Keratinocyte (primary cell): ENCODE measurements around the gene GUCA2A. TPM values are rescaled to one million over a fixed set of nuclear protein-coding genes. Genes with fewer than 3 reads are reported as not detected.

ENCODE experiments used
- DNase-seq: peaks from one replicate; pipeline ENCODE4 v3.0.0-alpha.2; 2011; ENCODE audit warnings: low read depth, missing footprints, low spot score
- FAIRE-seq: peaks from 2 replicates; lab custom pipeline; 2011; peaks lifted over from hg19 to GRCh38; lab: Jason Lieb, UNC
- H2AFZ ChIP-seq: 2 replicates; pipeline ENCODE4 v1.6.0; 2012; ENCODE audit warnings: low read length, control low read depth, inconsistent platforms; ENCODE audit not compliant: control insufficient read depth
- H3K27ac ChIP-seq: 2 replicates; pipeline ENCODE4 v1.5.1; 2011; ENCODE audit warnings: low read length; ENCODE audit not compliant: control insufficient read depth, insufficient read depth
- H3K27me3 ChIP-seq: 3 replicates; pipeline ENCODE4 v1.6.0; 2011; ENCODE audit warnings: low read length; ENCODE audit not compliant: control insufficient read depth, insufficient read depth; ENCODE audit errors: extremely low read depth
- H3K36me3 ChIP-seq, 2 experiments: 2 replicates in 1 of 2; 3 replicates in 1 of 2; pipeline ENCODE4 v1.5.1; 2011; ENCODE audit warnings: low read length in 2 of 2, mild to moderate bottlenecking in 1 of 2; ENCODE audit not compliant: control insufficient read depth in 2 of 2, insufficient read depth in 2 of 2; ENCODE audit errors: extremely low read depth in 1 of 2
- H3K4me1 ChIP-seq: 3 replicates; pipeline ENCODE4 v1.5.1; 2011; ENCODE audit warnings: low read length; ENCODE audit not compliant: control insufficient read depth, insufficient read depth; ENCODE audit errors: extremely low read depth
- H3K4me2 ChIP-seq: 3 replicates; pipeline ENCODE4 v1.6.0; 2011; ENCODE audit warnings: low read depth, low read length; ENCODE audit not compliant: control insufficient read depth, insufficient read depth; ENCODE audit errors: extremely low read depth
- H3K4me3 ChIP-seq, 3 experiments: fragments of 200-600 bp in 1 of 3; sonication (generic) in 1 of 3; 2 replicates in 2 of 3; 3 replicates in 1 of 3; pipeline ENCODE4 v1.5.1; 2011 to 2016; ENCODE audit warnings: low read length in 3 of 3, mild to moderate bottlenecking in 3 of 3, control low read depth in 2 of 3, inconsistent platforms in 1 of 3, low read depth in 1 of 3, mixed read lengths in 1 of 3, mixed run types in 1 of 3, moderate library complexity in 1 of 3; ENCODE audit not compliant: control insufficient read depth in 2 of 3, insufficient read depth in 2 of 3; ENCODE audit errors: extremely low read depth in 1 of 3
- H3K79me2 ChIP-seq: 2 replicates; pipeline ENCODE4 v1.6.0; 2012; ENCODE audit warnings: low read length; ENCODE audit not compliant: control insufficient read depth, insufficient read depth
- H3K9ac ChIP-seq: 3 replicates; pipeline ENCODE4 v1.6.0; 2011; ENCODE audit warnings: low read length; ENCODE audit not compliant: control insufficient read depth, insufficient read depth; ENCODE audit errors: extremely low read depth
- H3K9me1 ChIP-seq: 3 replicates; pipeline ENCODE4 v1.6.0; 2011; ENCODE audit warnings: low read length; ENCODE audit not compliant: control insufficient read depth, insufficient read depth; ENCODE audit errors: extremely low read depth
- H3K9me3 ChIP-seq: 2 replicates; pipeline ENCODE4 v1.5.1; 2012; ENCODE audit warnings: low read depth, low read length; ENCODE audit not compliant: control insufficient read depth
- H4K20me1 ChIP-seq: 3 replicates; pipeline ENCODE4 v1.6.0; 2011; ENCODE audit warnings: low read length; ENCODE audit not compliant: control insufficient read depth, insufficient read depth; ENCODE audit errors: extremely low read depth
- CTCF ChIP-seq, 3 experiments: IDR thresholded peaks in 1 of 3; conservative IDR thresholded peaks in 1 of 3; optimal IDR thresholded peaks in 1 of 3; 2 replicates in 2 of 3; 3 replicates in 1 of 3; pipeline versions ENCODE3 to v1.5.1; 2011; ENCODE audit warnings: low read length in 3 of 3, mild to moderate bottlenecking in 3 of 3, moderate library complexity in 2 of 3, control low read depth in 1 of 3, inconsistent platforms in 1 of 3; ENCODE audit not compliant: insufficient read depth in 2 of 3; ENCODE audit errors: extremely low read depth in 1 of 3
- EZH2 ChIP-seq: IDR thresholded peaks from one replicate; pipeline ENCODE4 v1.6.1; 2012; ENCODE audit warnings: inconsistent platforms, mild to moderate bottlenecking, low read length, moderate library complexity
- dilution Hi-C: fragments of 300-500 bp; cut with MboI; formaldehyde crosslinking; loops from one replicate; pipeline ENCODE4 v1.7.0; 2020; ENCODE audit warnings: low sequenced_read_pairs; ENCODE audit not compliant: extremely low pct_ligation_motif_present
- polyA plus RNA-seq, 5 experiments: library from polyadenylated mRNA; depleted of rRNA in 3 of 5; stranded (reverse) in 3 of 5; stranded (forward) in 1 of 5; unstranded in 1 of 5; fragments of >200 nt; gene quantifications; 1 replicate in 1 of 5; 2 replicates in 3 of 5; 3 replicates in 1 of 5; pipeline versions ENCODE4 v1.2.1 to v1.2.3, GENCODE V29; 2011 to 2012; ENCODE audit warnings: missing spikeins in 2 of 5, low read depth in 1 of 5, low replicate concordance in 1 of 5

GUCA2A gene
- polyA plus RNA-seq, 1 donor (not counting 4 experiments of a cell fraction or from before 2014, with no cell fraction given): not detected

DNA sequence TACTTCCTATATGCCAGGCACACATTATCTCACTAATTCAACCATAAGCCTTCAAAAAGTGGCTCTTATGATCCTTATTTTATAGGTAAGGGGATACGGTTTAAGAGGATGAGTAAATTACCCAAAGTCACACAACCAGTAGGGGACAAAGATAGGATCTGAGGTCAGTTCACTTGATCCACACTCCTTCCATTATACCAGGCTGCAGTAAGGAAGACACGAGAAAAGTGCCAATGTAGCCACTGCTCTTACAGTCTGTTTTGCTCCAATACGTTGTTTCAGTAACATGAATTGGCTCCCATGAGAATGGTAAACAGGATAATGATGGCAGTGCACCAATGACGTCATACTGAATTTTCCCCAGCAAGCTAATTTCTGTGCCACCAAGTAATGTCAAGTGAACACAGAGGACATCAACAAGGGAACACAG is 15.4 kb upstream of the GUCA2A start:
- Histone ChIP-seq H3K27ac (no peak overlapping the region), H2AFZ (no peak overlapping the region), H3K9me1 (no peaks in the 10 kb centered on the region), H3K4me3 (no peak overlapping the region), H3K27me3 (no peaks in the 10 kb centered on the region), H3K36me3 (peaks cover 8 to 9% of the 10 kb centered on the region in 2 experiments), H3K4me1 (peaks cover 34% of the 10 kb centered on the region), H3K9ac (no peak overlapping the region), H3K79me2 (no peaks in the 10 kb centered on the region), H3K9me3 (no peaks in the 10 kb centered on the region), H3K4me2 (no peak overlapping the region), H4K20me1 (no peaks in the 10 kb centered on the region)
- no peak for FAIRE-seq
- DNase-seq: no peak
- TF ChIP-seq EZH2 (no peak), CTCF (optimal IDR thresholded peaks at IDR 0.05 in 1 of 3, IDR thresholded peaks at IDR 0.05 in 1 of 3, conservative IDR thresholded peaks at IDR 0.05 in 1 of 3; ENCODE audit: extremely low read depth in 1 of 3, insufficient read depth in 2 of 3, low read length in 3 of 3) (no peak)
- dilution Hi-C loops: no loop called here

- no peak overlapping the region for H3K4me3 ChIP-seq
- H3K27me3 ChIP-seq: no peaks in the 10 kb centered on the region
- H3K79me2 ChIP-seq: no peaks in the 10 kb centered on the region
- FAIRE-seq (no peak), DNase-seq (no peak)
- no peak for TF ChIP-seq EZH2
- no peak for TF ChIP-seq CTCF (optimal IDR thresholded peaks at IDR 0.05 in 1 of 3, IDR thresholded peaks at IDR 0.05 in 1 of 3, conservative IDR thresholded peaks at IDR 0.05 in 1 of 3; ENCODE audit: extremely low read depth in 1 of 3, insufficient read depth in 2 of 3, low read length in 3 of 3)
- no peak overlapping the region for H2AFZ ChIP-seq
- H4K20me1 ChIP-seq: no peaks in the 10 kb centered on the region
- no peak overlapping the region for H3K27ac ChIP-seq
- H3K4me1 ChIP-seq: peaks cover 40% of the 10 kb centered on the region
- H3K9me3 ChIP-seq: no peaks in the 10 kb centered on the region
- peaks cover 4 to 9% of the 10 kb centered on the region in 2 experiments for H3K36me3 ChIP-seq
- no peak overlapping the region for H3K9ac ChIP-seq
- H3K4me2 ChIP-seq: no peak overlapping the region
- dilution Hi-C loops: no loop called here
- H3K9me1 ChIP-seq: no peaks in the 10 kb centered on the region
Measured at GRCh38 chr1:42179275-42179674, 14.7 kb upstream of the GUCA2A start.
